AG08396 (cell line): Measurements from ENCODE around the gene WDPCP.
A peak's percentile ranks its signal among the peaks of the same experiment; 100 is the strongest.
"Not testable (repeated sequence)": the region's sequence is repeated elsewhere in the genome, so short reads cannot be mapped to it uniquely, and the experiment has no call there.

ENCODE experiments used
- DNase-seq: peaks from one replicate; pipeline ENCODE4 v3.0.0; 2012; ENCODE audit warnings: low spot score, mixed read lengths

Gene WDPCP

DNA sequence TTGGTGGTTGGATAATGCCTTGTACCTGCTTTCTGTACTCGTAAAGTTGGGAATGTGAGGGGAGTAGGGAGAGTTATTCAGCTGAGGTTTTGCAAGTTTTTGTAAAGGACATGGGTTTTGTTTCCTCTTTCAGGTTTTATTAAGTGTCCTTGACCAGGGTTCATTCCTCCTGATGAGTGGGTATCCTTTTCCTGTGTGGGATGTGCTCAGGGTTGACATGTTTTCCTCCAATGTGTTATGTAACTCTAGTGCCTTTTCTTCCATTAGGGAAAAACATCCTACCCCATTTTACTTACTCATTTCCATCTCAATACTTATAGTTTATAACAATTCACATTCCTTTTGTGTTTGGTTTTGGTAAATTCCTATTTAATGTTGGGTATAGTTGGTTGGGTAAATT is 489.2 kb downstream of the WDPCP start:
- no peak for DNase-seq

DNA sequence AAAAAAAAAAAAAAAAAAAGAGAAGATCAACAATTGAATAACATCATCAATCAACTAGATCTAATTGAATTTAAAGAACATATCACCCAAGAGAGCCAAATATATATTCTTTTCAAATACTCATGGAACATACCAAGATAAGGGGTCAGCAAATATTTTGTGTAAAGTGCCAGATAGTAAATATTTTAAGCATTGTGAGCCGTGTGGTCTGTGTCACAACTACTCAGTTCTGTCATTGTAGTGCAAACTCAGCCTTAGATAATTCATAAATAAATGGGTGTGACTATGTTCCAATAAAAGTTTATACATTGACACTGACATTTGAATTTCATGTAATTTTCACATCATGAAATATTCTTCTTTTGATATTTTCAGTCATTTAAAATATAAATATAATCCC is 491.8 kb downstream of the WDPCP start:
- DNase-seq = no peak

DNA sequence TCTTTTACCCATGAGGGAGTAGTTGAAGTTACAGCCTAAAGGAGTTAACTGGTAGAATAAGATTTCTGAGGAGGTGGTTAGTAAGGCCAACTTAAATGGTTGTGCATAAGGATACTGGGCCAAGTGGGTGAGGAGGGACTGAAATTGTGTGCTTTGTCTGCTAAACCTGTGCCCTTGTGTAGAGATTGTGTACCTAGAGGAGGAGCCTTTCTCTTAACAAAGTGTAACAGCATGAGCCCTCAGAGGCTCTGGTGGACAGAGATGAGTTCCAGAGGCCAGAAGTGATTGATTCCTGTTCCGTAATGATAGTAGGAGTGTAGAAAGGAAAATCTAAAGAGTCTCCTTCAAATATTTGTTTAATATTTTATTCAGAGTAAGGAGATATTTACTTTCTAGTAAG is 494.8 kb downstream of the WDPCP start:
- DNase-seq = no peak

DNA sequence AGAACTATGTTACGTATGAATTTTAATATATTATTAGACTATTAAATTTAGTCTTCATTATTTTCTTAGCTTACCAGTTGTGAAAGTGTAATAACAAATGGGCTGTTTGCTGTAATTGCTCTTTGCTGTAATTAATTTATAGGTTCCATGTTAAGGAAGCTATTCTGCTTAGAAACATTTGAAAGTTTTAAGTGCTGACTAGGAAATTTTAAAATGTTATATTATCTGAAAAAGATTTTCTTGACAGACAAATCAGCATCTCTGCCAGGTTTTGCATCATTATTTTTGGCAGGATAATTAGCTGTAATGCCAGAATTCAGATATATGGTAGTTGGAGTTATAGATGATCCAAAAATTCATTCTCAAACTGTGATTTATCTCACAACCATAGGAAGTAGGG is 495.4 kb downstream of the WDPCP start:
- DNase-seq = no peak

DNA sequence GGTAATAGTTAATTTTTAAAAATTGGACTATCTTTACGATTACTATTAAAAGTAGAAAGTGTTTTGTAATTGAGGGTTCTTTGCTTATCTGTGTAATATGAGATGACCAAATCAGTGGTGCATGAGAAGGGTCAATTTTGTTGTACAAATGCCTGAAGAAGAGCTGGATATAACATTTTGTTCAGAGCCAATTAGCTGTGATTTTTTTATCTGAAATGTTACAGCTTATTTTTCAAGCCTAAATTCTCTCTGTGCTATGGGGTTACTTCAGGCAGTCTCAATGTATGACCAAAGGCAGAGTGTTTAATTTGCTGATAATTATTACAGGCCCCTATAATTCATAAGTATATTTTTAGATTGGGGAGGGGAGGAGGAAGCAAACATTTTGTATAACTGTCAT is 495.9 kb downstream of the WDPCP start:
- no peak for DNase-seq

DNA sequence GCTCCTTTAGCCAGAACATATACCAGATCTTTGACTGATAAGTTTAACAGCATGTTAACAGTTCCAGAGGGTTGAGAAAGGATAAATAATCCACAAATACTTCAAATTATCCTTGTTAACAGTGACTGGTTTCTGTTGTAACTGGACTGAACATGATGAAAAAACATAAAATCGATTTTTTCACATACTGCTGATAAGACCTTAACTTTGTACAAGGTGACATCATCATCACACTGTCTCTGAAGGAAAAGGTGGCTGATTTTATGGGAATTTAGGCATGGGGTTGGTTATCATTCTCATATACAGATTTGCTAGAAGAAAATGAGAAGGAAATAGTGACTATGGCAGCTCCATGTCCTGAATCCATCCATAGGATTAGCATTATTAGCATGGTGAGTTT is 501.6 kb downstream of the WDPCP start:
- no peak for DNase-seq

DNA sequence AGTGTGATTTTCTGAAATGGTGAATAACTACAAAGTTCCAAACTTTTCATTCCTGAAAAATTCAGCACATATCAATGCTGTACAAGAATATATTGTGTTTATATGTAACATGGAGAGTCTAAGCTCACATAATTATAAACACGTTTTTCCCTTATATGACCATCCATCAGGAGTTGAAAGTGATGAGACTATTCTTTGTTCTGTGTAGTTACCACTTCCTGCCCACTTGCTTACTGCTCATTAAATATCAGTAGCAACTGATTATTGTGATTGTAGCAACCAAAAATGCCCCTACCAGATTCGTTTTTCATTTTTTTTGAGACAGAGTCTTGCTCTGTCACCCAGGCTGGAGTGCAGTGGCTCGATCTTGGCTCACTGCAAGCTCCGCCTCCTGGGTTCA is 506.9 kb downstream of the WDPCP start:
- DNase-seq = no peak

DNA sequence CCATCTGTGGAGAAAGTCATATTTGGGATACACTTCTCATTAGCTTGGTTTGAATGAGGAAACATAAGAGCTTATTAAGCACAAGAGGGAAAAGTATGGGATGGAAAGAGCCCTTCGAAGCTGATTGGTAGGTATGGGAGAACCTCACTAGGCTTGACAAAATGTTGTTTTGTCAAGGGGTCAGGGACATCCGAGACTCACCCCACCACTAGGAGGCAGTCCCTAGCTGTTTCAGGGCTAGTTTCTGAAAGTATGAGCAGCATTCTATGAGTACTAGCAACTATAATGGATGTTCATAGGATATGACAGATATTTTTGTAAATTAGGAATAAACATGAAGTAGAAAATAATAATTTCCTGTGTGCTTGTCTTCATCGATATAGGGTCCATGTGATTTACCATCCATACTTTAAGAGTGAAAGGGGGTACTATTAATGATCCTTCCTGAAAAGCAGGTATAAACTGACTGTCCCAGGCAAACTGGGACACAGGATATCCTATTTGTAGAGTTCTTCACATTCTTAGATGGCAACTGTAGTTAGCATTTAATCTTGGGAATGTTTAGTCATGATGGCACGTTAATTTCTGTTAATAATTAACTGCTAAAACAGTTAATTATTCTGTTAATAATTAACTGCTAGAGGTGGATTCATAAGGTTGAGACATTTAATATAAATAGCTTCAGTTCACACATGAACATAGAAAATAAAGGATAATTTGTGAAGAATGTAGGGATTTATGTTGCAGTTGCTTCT is 509.2 kb downstream of the WDPCP start:
- peak; percentile 9 for DNase-seq

DNA sequence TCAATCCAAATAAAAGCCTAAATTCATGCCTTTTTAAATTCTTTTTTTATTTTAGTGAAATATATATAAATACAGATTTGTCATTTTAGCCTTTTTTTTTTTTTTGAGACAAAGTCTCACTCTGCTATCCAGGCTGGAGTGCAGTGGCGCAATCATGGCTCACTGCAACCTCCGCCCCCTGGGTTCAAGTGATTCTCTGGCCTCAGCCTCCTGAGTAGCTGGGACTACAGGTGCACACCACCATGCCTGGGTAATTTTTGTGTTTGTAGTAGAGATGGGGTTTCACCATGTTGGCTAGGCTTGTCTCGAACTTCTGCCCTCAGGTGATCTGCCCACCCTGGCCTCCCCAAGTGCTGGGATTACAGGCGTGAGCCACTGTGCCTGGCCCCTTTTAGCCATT is 513.9 kb downstream of the WDPCP start:
- not testable (repeated sequence) for DNase-seq

DNA sequence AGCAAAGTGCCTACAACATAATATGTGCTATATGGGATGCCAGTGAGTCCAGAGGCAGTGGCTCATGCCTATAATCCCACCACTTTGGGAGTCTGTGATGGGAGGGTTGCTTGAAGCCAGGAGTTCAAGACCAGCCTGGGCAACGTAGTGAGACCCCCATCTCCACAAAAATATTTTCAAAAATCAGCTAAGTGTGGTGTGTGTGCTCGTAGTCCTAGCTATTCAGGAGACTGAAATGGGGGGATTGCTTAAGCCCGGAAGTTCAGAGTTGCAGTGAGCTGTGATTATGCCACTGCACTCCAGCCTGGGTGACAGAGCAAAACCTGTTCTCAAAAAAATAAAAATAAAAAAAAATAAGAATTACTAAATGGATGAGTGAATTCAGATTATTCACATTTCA is 514.3 kb downstream of the WDPCP start:
- no peak for DNase-seq

DNA sequence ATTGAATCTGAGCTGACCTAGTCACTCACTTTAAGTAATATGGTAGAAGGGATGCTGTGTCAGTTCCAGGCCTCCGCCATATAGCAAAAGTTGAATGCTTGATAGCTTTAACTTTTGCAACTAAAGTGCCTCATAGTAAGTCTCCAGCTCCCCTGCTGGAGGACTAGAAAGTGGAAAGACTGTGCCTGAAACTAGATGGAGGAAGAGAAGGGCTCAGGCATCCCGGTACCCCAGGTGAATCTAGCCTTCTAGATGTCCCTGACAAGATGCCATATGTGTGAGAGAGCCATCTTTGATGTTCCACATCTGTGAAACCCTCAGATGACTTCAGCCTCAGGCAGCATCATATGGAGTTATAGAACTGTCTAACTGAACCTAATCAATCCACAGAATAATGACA is 516.6 kb downstream of the WDPCP start:
- no peak for DNase-seq
